Measurements from ENCODE around the gene EMID1.
A peak's percentile ranks its signal among the peaks of the same experiment; 100 is the strongest.

Gene EMID1

DNA sequence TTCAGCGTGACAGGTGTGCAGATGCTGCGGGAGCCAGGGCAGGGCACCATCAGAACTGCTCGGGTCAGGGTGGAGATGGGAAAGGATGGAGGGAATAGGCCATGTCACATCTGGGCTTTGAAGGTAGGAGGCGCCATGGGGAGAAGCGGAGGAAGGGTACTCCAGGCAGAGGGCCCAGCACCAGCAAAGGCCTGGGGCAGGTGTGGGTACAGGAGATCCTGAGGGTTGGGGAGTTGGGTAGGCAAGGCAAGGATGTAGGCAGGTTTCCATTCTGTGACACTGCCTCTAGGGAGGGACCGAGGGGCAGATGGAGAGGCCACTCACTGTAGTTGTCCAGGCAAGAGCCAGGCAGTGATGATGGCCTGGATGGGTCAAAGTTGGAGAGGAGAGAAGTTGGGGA, 8.5 kb downstream of the EMID1 start:
- POLR2A ChIA-PET, result no interaction called here
- TF ChIP-seq ZNF37A (tag by site-specific recombination; IDR thresholded peaks at IDR 0.05) (no peak), ZNF214 (tag by site-specific recombination; IDR thresholded peaks at IDR 0.05; ENCODE audit: borderline replicate concordance) (no peak)
- TF ChIP-seq, protein P1, sequence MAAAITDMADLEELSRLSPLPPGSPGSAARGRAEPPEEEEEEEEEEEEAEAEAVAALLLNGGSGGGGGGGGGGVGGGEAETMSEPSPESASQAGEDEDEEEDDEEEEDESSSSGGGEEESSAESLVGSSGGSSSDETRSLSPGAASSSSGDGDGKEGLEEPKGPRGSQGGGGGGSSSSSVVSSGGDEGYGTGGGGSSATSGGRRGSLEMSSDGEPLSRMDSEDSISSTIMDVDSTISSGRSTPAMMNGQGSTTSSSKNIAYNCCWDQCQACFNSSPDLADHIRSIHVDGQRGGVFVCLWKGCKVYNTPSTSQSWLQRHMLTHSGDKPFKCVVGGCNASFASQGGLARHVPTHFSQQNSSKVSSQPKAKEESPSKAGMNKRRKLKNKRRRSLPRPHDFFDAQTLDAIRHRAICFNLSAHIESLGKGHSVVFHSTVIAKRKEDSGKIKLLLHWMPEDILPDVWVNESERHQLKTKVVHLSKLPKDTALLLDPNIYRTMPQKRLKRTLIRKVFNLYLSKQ (tag by site-specific recombination; IDR thresholded peaks at IDR 0.05; ENCODE audit: borderline replicate concordance), result no peak
- CTCF ChIA-PET, result no interaction called here
- no peaks in the 10 kb centered on the region for H3K9me3 ChIP-seq (ENCODE audit: control insufficient read depth, insufficient read depth, low read depth, low read length)
- H3K4me3 ChIP-seq (ENCODE audit: low read depth, low read length), result no peak overlapping the region
- no peaks in the 10 kb centered on the region for H3K36me3 ChIP-seq (ENCODE audit: control insufficient read depth in 2 of 2, insufficient read depth in 1 of 2, low read length in 2 of 2)
- no peak overlapping the region for H3K27ac ChIP-seq (ENCODE audit: extremely low read depth, low read depth, low read length)
- no peaks in the 10 kb centered on the region for H3K4me1 ChIP-seq (ENCODE audit: control insufficient read depth, insufficient read depth, low read length)

DNA sequence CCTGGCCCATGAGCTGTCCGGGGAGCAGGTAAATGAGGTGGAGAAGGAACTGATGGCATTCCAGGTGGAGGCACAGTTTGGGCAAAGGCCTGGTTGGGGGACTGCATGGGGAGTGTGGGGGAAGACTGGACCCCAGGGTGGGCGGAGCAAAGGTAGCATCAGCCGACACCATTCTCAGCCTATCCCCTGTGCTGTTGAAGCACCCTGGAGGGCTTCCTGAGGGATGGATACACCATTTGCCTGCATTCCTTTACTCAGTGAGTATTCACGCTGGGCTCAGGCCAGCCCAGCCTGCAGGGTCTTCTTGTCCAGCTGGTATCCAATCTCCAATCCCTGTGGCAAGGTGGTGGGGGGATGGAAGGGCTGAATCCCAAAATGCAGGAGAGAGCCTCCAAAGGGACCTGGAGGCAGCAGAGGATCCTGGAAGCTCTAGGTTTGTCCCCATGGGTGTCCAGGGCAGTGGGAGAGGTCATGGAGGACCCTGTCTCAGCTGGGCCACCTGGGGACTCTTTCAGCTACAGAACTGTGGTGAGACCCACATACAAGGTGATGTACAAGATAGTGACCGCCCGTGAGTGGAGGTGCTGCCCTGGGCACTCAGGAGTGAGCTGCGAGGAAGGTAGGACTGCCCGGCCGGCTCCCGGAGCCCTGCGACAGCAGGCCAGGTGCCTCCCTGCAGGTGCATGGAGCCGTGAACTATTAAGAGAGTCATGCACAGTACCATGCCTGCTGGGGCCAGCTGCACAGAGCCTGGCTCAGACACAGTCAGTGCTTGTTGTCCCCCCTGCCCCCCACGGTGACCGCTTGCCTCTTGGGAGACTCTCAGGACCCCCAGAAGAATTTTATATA, 9.5 kb downstream of the EMID1 start:
- TF ChIP-seq, protein P2, sequence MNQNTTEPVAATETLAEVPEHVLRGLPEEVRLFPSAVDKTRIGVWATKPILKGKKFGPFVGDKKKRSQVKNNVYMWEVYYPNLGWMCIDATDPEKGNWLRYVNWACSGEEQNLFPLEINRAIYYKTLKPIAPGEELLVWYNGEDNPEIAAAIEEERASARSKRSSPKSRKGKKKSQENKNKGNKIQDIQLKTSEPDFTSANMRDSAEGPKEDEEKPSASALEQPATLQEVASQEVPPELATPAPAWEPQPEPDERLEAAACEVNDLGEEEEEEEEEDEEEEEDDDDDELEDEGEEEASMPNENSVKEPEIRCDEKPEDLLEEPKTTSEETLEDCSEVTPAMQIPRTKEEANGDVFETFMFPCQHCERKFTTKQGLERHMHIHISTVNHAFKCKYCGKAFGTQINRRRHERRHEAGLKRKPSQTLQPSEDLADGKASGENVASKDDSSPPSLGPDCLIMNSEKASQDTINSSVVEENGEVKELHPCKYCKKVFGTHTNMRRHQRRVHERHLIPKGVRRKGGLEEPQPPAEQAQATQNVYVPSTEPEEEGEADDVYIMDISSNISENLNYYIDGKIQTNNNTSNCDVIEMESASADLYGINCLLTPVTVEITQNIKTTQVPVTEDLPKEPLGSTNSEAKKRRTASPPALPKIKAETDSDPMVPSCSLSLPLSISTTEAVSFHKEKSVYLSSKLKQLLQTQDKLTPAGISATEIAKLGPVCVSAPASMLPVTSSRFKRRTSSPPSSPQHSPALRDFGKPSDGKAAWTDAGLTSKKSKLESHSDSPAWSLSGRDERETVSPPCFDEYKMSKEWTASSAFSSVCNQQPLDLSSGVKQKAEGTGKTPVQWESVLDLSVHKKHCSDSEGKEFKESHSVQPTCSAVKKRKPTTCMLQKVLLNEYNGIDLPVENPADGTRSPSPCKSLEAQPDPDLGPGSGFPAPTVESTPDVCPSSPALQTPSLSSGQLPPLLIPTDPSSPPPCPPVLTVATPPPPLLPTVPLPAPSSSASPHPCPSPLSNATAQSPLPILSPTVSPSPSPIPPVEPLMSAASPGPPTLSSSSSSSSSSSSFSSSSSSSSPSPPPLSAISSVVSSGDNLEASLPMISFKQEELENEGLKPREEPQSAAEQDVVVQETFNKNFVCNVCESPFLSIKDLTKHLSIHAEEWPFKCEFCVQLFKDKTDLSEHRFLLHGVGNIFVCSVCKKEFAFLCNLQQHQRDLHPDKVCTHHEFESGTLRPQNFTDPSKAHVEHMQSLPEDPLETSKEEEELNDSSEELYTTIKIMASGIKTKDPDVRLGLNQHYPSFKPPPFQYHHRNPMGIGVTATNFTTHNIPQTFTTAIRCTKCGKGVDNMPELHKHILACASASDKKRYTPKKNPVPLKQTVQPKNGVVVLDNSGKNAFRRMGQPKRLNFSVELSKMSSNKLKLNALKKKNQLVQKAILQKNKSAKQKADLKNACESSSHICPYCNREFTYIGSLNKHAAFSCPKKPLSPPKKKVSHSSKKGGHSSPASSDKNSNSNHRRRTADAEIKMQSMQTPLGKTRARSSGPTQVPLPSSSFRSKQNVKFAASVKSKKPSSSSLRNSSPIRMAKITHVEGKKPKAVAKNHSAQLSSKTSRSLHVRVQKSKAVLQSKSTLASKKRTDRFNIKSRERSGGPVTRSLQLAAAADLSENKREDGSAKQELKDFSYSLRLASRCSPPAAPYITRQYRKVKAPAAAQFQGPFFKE (tag by site-specific recombination; IDR thresholded peaks at IDR 0.05; ENCODE audit: borderline replicate concordance), result no peak
- ChIA-PET POLR2A (no interaction called here), CTCF (no interaction called here)
- H3K27ac ChIP-seq (ENCODE audit: extremely low read depth, low read depth, low read length), result no peak overlapping the region
- no peaks in the 10 kb centered on the region for H3K36me3 ChIP-seq (ENCODE audit: control insufficient read depth in 2 of 2, insufficient read depth in 1 of 2, low read length in 2 of 2)
- no peaks in the 10 kb centered on the region for H3K9me3 ChIP-seq (ENCODE audit: control insufficient read depth, insufficient read depth, low read depth, low read length)
- H3K4me3 ChIP-seq (ENCODE audit: low read depth, low read length), result no peak overlapping the region
- H3K4me1 ChIP-seq (ENCODE audit: control insufficient read depth, insufficient read depth, low read length), result no peaks in the 10 kb centered on the region

DNA sequence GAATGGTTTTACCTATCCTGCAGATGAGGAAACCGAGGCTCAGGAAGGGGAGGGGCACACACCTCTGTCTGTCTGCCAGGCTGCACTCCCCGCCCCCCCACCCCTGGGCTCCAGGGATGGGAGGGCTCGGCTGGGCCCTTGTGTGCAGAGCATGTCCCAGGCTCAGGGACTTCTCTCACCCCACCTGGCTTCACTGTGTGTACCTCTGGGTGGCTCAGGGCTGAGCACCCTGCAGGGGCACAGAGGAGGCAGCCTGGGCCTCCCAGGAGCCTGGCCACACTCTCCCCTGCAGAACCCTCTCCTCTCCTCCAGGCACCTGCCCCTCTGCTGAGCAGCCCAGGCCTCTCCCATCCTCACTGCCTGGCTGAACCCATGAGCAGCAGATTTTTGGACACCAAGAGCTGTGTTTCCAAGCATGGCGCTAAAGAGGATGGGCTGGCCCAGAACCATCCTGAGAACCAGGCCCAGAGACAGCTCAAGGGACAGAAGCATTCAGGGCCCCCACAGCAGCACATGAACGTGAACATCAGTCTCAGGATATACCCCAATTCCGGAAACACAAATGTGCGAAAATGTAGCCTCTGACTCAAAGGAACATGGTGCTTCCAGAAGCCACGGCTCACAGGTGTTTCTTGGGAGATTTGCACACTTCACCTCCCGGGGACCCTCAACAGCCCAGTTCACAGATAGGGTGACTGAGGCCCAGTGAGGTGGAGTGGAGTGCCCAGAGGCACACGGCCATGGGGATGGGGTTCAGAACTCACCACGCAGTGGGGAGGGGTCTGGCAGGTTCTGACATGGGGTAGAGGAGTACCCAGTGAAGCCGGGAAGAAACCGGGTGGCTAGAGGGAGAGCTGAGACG, 10.5 kb downstream of the EMID1 start:
- POLR2A ChIA-PET, result interaction anchor here (0.6 kb wide), 1 partner anchor 128 kb away, joined by 6 read pairs; no protein-coding TSS in a partner anchor
- CTCF ChIA-PET, result interaction anchor here (0.6 kb wide), 1 partner anchor 101 kb away, joined by 6 read pairs; no protein-coding TSS in a partner anchor
- Histone ChIP-seq H3K27ac (ENCODE audit: extremely low read depth, low read depth, low read length) (no peak overlapping the region), H3K4me1 (ENCODE audit: control insufficient read depth, insufficient read depth, low read length) (no peaks in the 10 kb centered on the region), H3K36me3 (ENCODE audit: control insufficient read depth in 2 of 2, insufficient read depth in 1 of 2, low read length in 2 of 2) (no peaks in the 10 kb centered on the region), H3K4me3 (ENCODE audit: low read depth, low read length) (no peak overlapping the region), H3K9me3 (ENCODE audit: control insufficient read depth, insufficient read depth, low read depth, low read length) (no peaks in the 10 kb centered on the region)
- TF ChIP-seq GLIS1 (tag by site-specific recombination; IDR thresholded peaks at IDR 0.05) (peak; percentile 81), ZNF76 (tag by site-specific recombination; IDR thresholded peaks at IDR 0.05; ENCODE audit: borderline replicate concordance, low read depth) (no peak), ZEB2 (tag by site-specific recombination; IDR thresholded peaks at IDR 0.05) (no peak), GLIS2 (tag by site-specific recombination; IDR thresholded peaks at IDR 0.05) (0 out of 2 replicates have a peak, but pooled peaks have one; percentile 22), ZNF24 (tag by site-specific recombination; IDR thresholded peaks at IDR 0.05) (no peak), ZNF549 (tag by site-specific recombination; IDR thresholded peaks at IDR 0.05) (no peak), ZIC2 (tag by site-specific recombination; IDR thresholded peaks at IDR 0.05) (0 out of 2 replicates have a peak, but pooled peaks have one; percentile 4)
